Loucy (cell line): ENCODE measurements around the gene GIMAP8.

Experiments
- H2AFZ ChIP-seq: fragments of 200-600 bp; sonication (generic); 2 replicates; pipeline ENCODE4 v1.6.0; 2016; ENCODE audit warnings: antibody characterized with exemption, mild to moderate bottlenecking, low read length, moderate library complexity
- H3F3A ChIP-seq: fragments of 200-600 bp; 2 replicates; pipeline ENCODE4 v1.6.0; 2016; ENCODE audit warnings: antibody characterized with exemption, low read depth, mild to moderate bottlenecking
- H3K27me3 ChIP-seq: fragments of 200-600 bp; sonication (generic); 2 replicates; pipeline ENCODE4 v1.6.1; 2014; ENCODE audit warnings: low read length, mild to moderate bottlenecking; ENCODE audit not compliant: insufficient read depth, poor library complexity, severe bottlenecking
- H3K36me3 ChIP-seq: fragments of 200-600 bp; sonication (generic); 2 replicates; pipeline ENCODE4 v1.6.1; 2016; ENCODE audit warnings: low read length; ENCODE audit not compliant: insufficient read depth
- H3K4me1 ChIP-seq: fragments of 200-600 bp; sonication (generic); 2 replicates; pipeline ENCODE4 v1.5.1; 2014; ENCODE audit warnings: low read length, mild to moderate bottlenecking; ENCODE audit not compliant: insufficient read depth, poor library complexity, severe bottlenecking
- H3K4me2 ChIP-seq: fragments of 200-600 bp; sonication (generic); 2 replicates; pipeline ENCODE4 v1.6.0; 2014; ENCODE audit warnings: antibody characterized with exemption, low read length, low read depth, mild to moderate bottlenecking; ENCODE audit not compliant: poor library complexity, severe bottlenecking
- H3K4me3 ChIP-seq: fragments of 200-600 bp; sonication (generic); 2 replicates; pipeline ENCODE4 v1.5.1; 2014; ENCODE audit warnings: low read length, mild to moderate bottlenecking, mixed read lengths; ENCODE audit not compliant: poor library complexity, severe bottlenecking
- H3K79me2 ChIP-seq: fragments of 200-600 bp; sonication (generic); 2 replicates; pipeline ENCODE4 v1.6.1; 2014; ENCODE audit warnings: low read length; ENCODE audit not compliant: insufficient read depth
- H3K9ac ChIP-seq: fragments of 200-600 bp; sonication (generic); 2 replicates; pipeline ENCODE4 v1.6.0; 2014; ENCODE audit warnings: mild to moderate bottlenecking, low read depth, low read length, moderate library complexity; ENCODE audit not compliant: poor library complexity, severe bottlenecking
- H3K9me2 ChIP-seq: fragments of 200-600 bp; sonication (generic); replicated peaks from 2 replicates; pipeline ENCODE4 v1.6.1; 2016; ENCODE audit warnings: low read depth, low read length, mixed read lengths
- H3K9me3 ChIP-seq: fragments of 200-600 bp; sonication (generic); 2 replicates; pipeline ENCODE4 v1.6.1; 2014; ENCODE audit warnings: mild to moderate bottlenecking, antibody characterized with exemption, low read length, low read depth; ENCODE audit not compliant: insufficient read depth
- H4K20me1 ChIP-seq: fragments of 200-600 bp; sonication (generic); 2 replicates; pipeline ENCODE4 v1.6.0; 2014; ENCODE audit warnings: antibody characterized with exemption, low read length, mild to moderate bottlenecking; ENCODE audit not compliant: insufficient read depth, poor library complexity, severe bottlenecking
- EZH2phosphoT487 ChIP-seq: fragments of 200-600 bp; IDR thresholded peaks from 2 replicates; pipeline ENCODE4 v1.6.1; 2018; ENCODE audit warnings: antibody characterized with exemption, mild to moderate bottlenecking, moderate library complexity, borderline replicate concordance
- TF ChIP-seq, protein P1 (sequence below): fragments of 200-600 bp; sonication (generic); conservative IDR thresholded peaks from 2 replicates; pipeline ENCODE4 v1.5.1; 2014; ENCODE audit warnings: mild to moderate bottlenecking, antibody characterized with exemption, low read length

GIMAP8 gene

DNA sequence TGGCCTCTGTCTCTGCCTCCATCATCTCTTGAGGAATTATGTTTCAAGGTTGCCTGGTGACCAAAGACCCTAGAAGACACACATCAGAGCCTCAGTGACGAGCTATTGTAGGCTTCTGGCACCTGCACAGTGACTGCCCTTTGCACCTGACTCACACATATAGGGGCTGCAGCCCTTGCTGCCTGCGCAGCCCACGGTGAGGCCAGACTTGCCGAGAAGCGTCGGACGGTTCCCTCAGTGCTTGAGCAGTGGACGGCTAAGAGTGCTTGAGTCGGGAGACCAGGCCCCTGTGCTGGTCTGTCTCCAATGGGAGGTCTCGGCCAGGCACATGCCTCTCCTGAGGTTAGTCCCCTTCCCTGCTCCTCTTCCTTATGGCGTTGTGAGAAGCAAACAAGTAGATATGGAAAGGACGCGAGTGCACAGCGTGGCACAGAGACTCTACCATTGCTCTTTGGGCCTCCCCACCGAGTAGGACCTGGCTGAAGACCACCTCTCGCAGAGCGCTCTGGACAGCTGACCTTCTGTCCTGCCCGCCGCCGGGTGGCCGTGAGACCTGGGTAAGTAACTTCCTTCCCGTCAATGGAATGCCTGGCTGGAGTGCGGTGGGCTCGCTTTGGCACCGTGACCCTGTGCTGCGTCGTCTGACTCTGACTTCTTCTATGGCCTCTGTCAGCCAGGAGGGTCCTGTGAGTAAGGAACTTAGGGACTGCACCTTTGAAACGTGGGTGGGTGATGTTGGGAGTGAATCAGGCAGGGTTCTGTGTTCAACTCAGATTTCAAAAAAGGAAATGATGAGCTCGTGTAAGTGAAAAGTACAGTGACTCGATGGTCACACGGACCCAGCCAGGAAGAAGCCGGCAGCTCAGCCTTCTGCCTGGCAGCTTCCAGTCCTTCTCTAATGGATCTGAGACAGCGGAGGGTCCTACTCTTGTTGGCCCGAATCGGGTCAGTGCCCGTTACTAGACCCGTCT lies 37.6 kb upstream of the GIMAP8 start:
- Histone ChIP-seq H3K79me2 (no peaks in the 10 kb centered on the region), H3K9me3 (no peaks in the 10 kb centered on the region), H3K4me1 (peaks cover 9% of the 10 kb centered on the region), H3K27me3 (no peaks in the 10 kb centered on the region), H2AFZ (no peak overlapping the region), H3K36me3 (no peaks in the 10 kb centered on the region), H3K9ac (no peak overlapping the region), H3F3A (no peaks in the 10 kb centered on the region), H3K9me2 (no peaks in the 10 kb centered on the region), H4K20me1 (no peaks in the 10 kb centered on the region), H3K4me3 (no peak overlapping the region), H3K4me2 (no peak overlapping the region)
- TF ChIP-seq EZH2phosphoT487 = no peak
- TF ChIP-seq, protein P1, sequence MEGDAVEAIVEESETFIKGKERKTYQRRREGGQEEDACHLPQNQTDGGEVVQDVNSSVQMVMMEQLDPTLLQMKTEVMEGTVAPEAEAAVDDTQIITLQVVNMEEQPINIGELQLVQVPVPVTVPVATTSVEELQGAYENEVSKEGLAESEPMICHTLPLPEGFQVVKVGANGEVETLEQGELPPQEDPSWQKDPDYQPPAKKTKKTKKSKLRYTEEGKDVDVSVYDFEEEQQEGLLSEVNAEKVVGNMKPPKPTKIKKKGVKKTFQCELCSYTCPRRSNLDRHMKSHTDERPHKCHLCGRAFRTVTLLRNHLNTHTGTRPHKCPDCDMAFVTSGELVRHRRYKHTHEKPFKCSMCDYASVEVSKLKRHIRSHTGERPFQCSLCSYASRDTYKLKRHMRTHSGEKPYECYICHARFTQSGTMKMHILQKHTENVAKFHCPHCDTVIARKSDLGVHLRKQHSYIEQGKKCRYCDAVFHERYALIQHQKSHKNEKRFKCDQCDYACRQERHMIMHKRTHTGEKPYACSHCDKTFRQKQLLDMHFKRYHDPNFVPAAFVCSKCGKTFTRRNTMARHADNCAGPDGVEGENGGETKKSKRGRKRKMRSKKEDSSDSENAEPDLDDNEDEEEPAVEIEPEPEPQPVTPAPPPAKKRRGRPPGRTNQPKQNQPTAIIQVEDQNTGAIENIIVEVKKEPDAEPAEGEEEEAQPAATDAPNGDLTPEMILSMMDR = no peak

DNA sequence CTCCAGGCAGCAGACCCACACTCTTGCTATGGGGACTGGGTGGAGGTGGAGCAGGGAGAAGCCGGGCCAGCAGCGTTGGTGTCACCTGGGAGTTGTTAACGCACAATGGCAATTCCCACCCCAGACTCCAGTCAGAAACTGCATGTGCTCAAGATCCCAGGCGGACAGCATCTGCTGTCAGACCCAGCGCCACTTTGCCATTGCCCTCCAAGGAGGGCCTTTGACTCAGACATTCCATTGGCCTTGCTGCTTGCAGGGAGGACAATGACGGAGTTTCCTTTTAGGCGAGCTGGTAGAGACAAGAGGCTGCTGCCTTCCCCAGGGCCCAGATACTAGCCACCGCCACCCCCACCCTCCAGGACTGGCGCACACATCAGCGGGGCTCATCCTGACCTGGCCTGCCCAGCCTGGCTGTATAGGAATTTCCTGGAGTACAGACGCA lies 36.8 kb upstream of the GIMAP8 start:
- no peak for TF ChIP-seq EZH2phosphoT487
- TF ChIP-seq, protein P1 = no peak
- no peaks in the 10 kb centered on the region for H3F3A ChIP-seq
- H3K27me3 ChIP-seq = no peaks in the 10 kb centered on the region

DNA sequence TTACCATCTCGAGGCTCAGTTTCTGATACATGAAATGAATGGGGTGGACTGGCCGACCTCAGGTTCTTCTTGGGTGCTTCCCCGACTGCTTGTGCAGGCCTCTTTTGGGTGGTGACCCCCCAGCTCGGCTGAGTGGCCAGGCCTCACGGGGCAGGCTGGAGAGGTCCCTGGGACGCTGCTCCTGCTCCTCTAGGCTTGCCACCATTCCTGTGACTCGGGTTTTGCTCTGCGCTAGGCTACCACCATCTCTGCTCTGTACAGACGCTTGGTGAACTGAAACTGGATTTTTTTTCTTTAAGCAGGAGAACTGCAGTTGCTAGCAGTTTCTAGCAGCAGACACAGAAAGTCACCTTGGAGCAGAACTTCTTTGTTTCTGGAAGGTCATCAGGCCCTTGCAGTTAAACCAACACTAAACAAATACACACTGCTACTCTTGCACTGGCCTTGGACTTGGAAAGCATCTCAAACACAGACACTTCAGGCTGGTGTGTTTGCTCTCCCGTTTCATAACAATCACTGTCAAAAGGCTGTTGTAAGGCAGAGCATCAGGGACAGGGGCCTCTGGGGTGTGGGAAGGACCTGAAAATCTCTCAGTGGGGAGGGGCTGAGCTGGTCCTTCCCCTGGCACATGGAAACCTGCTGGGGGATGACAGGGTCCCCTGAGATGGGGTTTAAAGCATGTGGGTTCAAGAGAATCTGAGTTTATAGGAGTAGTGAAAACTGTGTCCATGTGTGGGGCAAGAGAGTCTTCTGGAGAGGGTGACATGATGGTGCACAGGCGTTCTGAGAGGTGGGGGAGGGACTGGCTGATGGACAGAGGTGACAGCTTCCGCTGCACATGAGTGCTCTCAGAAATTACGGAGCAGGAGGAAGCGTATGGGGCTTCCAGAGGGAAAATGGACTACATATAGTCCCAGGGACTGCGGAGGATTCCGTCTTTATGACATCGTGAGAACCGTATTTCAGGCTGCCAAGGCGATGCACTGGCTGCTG lies 35.0 kb upstream of the GIMAP8 start:
- Histone ChIP-seq H2AFZ (no peak overlapping the region), H3K27me3 (no peaks in the 10 kb centered on the region), H3K79me2 (no peaks in the 10 kb centered on the region), H4K20me1 (no peaks in the 10 kb centered on the region), H3K4me2 (no peak overlapping the region), H3K9me3 (no peaks in the 10 kb centered on the region), H3K4me3 (no peak overlapping the region), H3K9me2 (no peaks in the 10 kb centered on the region), H3K36me3 (no peaks in the 10 kb centered on the region), H3K9ac (no peak overlapping the region), H3F3A (no peaks in the 10 kb centered on the region), H3K4me1 (peaks cover 2% of the 10 kb centered on the region)
- TF ChIP-seq, protein P1 = no peak
- no peak for TF ChIP-seq EZH2phosphoT487

More for the DNA sequence above, 36.8 kb upstream of the GIMAP8 start:
- H3K9ac ChIP-seq = no peak overlapping the region
- peaks cover 6% of the 10 kb centered on the region for H3K4me1 ChIP-seq
- no peaks in the 10 kb centered on the region for H3K9me2 ChIP-seq
- no peak overlapping the region for H3K4me2 ChIP-seq
- no peaks in the 10 kb centered on the region for H4K20me1 ChIP-seq
- no peaks in the 10 kb centered on the region for H3K79me2 ChIP-seq
- no peak overlapping the region for H2AFZ ChIP-seq
- no peaks in the 10 kb centered on the region for H3K36me3 ChIP-seq
- H3K9me3 ChIP-seq = no peaks in the 10 kb centered on the region
- no peak overlapping the region for H3K4me3 ChIP-seq
